IMR-90 (cell line): ENCODE results near the gene ALDH3A2.

Experiments
- BHLHE40 ChIP-seq: fragments of 150-350 bp; IDR thresholded peaks from 2 replicates; pipeline ENCODE4 v1.6.1; 2016; ENCODE audit warnings: mild to moderate bottlenecking, low read depth, low read length
- CTCF ChIP-seq: conservative IDR thresholded peaks from 2 replicates; pipeline ENCODE4 v1.5.1; 2012; ENCODE audit warnings: mild to moderate bottlenecking, low read depth, low read length, improper control_type of control experiment
- ELK1 ChIP-seq: fragments of 150-350 bp; IDR thresholded peaks from 2 replicates; pipeline ENCODE4 v1.6.1; 2016; ENCODE audit warnings: low read depth, mild to moderate bottlenecking, low read length, moderate library complexity, borderline replicate concordance
- MAFK ChIP-seq: IDR thresholded peaks from 2 replicates; pipeline ENCODE4 v1.6.1; 2012; ENCODE audit warnings: low read depth, low read length, improper control_type of control experiment
- MXI1 ChIP-seq: IDR thresholded peaks from 2 replicates; pipeline ENCODE4 v1.6.1; 2012; ENCODE audit warnings: low read depth, mild to moderate bottlenecking, low read length, moderate library complexity, borderline replicate concordance
- POLR2A ChIP-seq: IDR thresholded peaks from 2 replicates; pipeline ENCODE4 v1.6.1; 2012; ENCODE audit warnings: mild to moderate bottlenecking, low read depth, low read length
- RAD21 ChIP-seq: IDR thresholded peaks from 2 replicates; pipeline ENCODE4 v1.6.1; 2012; ENCODE audit warnings: low read length, improper control_type of control experiment
- RFX5 ChIP-seq: IDR thresholded peaks from 2 replicates; pipeline ENCODE4 v1.8.0; 2012; ENCODE audit warnings: low read depth, mild to moderate bottlenecking, low read length, moderate library complexity
- USF2 ChIP-seq: fragments of 150-350 bp; IDR thresholded peaks from 2 replicates; pipeline ENCODE4 v1.6.1; 2017; ENCODE audit warnings: mild to moderate bottlenecking, antibody characterized with exemption, low read length, low read depth

GRCh38 chr17:19703828-19704613 is 55.5 kb downstream of the ALDH3A2 start:
- TF ChIP-seq CTCF (no peak), MXI1 (no peak), RFX5 (no peak), RAD21 (no peak), POLR2A (no peak), USF2 (no peak), ELK1 (no peak), MAFK (no peak), BHLHE40 (no peak)
